GM18508 (cell line): ENCODE measurements around the gene AGER.

Source experiments
- ATAC-seq: cut with Tn5 transposase; IDR thresholded peaks from one replicate; pipeline ENCODE4 v1.9.1; 2021; ENCODE audit warnings: moderate number of reproducible peaks; ENCODE audit not compliant: insufficient read depth, unreplicated experiment

The AGER gene

GRCh38 chr6:32174416-32174815 lies 9.6 kb downstream of the AGER start:
- ATAC-seq = no peak

GRCh38 chr6:32173051-32173727 lies 10.9 kb downstream of the AGER start:
- ATAC-seq = no peak

GRCh38 chr6:32171234-32171633 lies 12.8 kb downstream of the AGER start:
- ATAC-seq = no peak

- ATAC-seq = no peak
Observed at GRCh38 chr6:32170294-32170693, 13.8 kb downstream of the AGER start.

GRCh38 chr6:32168807-32169591 lies 15.1 kb downstream of the AGER start:
- no peak for ATAC-seq

GRCh38 chr6:32168350-32168749 lies 15.7 kb downstream of the AGER start:
- no peak for ATAC-seq

- ATAC-seq = no peak
Observed at GRCh38 chr6:32167761-32168262, 16.2 kb downstream of the AGER start.

GRCh38 chr6:32167154-32167760 lies 16.8 kb downstream of the AGER start:
- ATAC-seq = no peak

GRCh38 chr6:32166411-32167061 lies 17.5 kb downstream of the AGER start:
- ATAC-seq = no peak

- ATAC-seq = no peak
Observed at GRCh38 chr6:32164295-32164694, 19.8 kb downstream of the AGER start, which contains the start of gene EGFL8. EGFL8 (plus strand) TSS chr6:32164595; CDS start chr6:32166166, 1,571 bp downstream.

- ATAC-seq = no peak
Observed at GRCh38 chr6:32163559-32164258, 20.3 kb downstream of the AGER start.

- no peak for ATAC-seq
Observed at GRCh38 chr6:32158052-32158451, 26.0 kb downstream of the AGER start.

- ATAC-seq = no peak
Observed at GRCh38 chr6:32156891-32157290, 27.2 kb downstream of the AGER start.

- ATAC-seq = no peak
Observed at GRCh38 chr6:32154514-32155161, 29.4 kb downstream of the AGER start.

- no peak for ATAC-seq
Observed at GRCh38 chr6:32153564-32154513, 30.2 kb downstream of the AGER start, which contains the start of gene PPT2. PPT2 (plus strand) TSS chr6:32154141; CDS start chr6:32154595, 454 bp downstream.

- no peak for ATAC-seq
Observed at GRCh38 chr6:32152769-32153563, 31.1 kb downstream of the AGER start.
